ENCODE measurements around the gene ANKRD61. TPM values are rescaled to one million over a fixed set of nuclear protein-coding genes. Genes with fewer than 3 reads are reported as not detected.
A peak's percentile ranks its signal among the peaks of the same experiment; 100 is the strongest.
"Not testable (repeated sequence)": the region's sequence is repeated elsewhere in the genome, so short reads cannot be mapped to it uniquely, and the experiment has no call there.

Gene ANKRD61
- not detected for total RNA-seq
- polyA plus RNA-seq (2013, experiment 1 of 2) = 1.3 TPM
- polyA plus RNA-seq (2013, experiment 2 of 2) = 1.6 TPM
- total RNA-seq = 0 to 0.53 (median 0.08) reads per million in 172 experiments

GRCh38 chr7:6030988-6031387, at the start of gene ANKRD61:
Gene ANKRD61 (plus strand): TSS chr7:6031376. CDS start chr7:6031376, 0 bp downstream.
- no peak for TF ChIP-seq CTCF (IDR thresholded peaks at IDR 0.05)
- DNase-seq (no peak), ATAC-seq (ENCODE audit: poor library complexity) (no peak)
- peaks cover 16% of the 10 kb centered on the region for H3K4me1 ChIP-seq (ENCODE audit: insufficient read depth, low read length)
- peaks cover 83% of the 10 kb centered on the region for H3K36me3 Mint-ChIP-seq (ENCODE audit: low read depth)
- H3K27me3 Mint-ChIP-seq = no peaks in the 10 kb centered on the region
- intact Hi-C loops (cut with DNase I, micrococcal nuclease) = no loop called here
- H3K9me3 Mint-ChIP-seq = no peaks in the 10 kb centered on the region
- H3K27me3 ChIP-seq (ENCODE audit: control insufficient read depth in 1 of 2, insufficient read depth in 2 of 2, low read length in 2 of 2) = no peaks in the 10 kb centered on the region
- peak within 1 kb of the TSS; percentile 38 for H3K27ac Mint-ChIP-seq
- H3K4me1 Mint-ChIP-seq (ENCODE audit: low read depth) = peaks cover 22% of the 10 kb centered on the region
- CTCF ChIA-PET = no interaction called here
- H3K27ac ChIP-seq (ENCODE audit: low read depth in 1 of 2, low read length in 2 of 2) = no peak within 1 kb of the TSS
- H3K4me3 Mint-ChIP-seq = no peak within 1 kb of the TSS
- POLR2A ChIA-PET = no interaction called here
- H3K9me3 ChIP-seq (ENCODE audit: control insufficient read depth in 1 of 2, insufficient read depth in 1 of 2, low read length in 2 of 2) = no peaks in the 10 kb centered on the region
- peaks cover 52% of the 10 kb centered on the region for H3K36me3 ChIP-seq (ENCODE audit: insufficient read depth, low read length)
- H3K4me3 ChIP-seq (ENCODE audit: low read length) = no peak within 1 kb of the TSS

DNA sequence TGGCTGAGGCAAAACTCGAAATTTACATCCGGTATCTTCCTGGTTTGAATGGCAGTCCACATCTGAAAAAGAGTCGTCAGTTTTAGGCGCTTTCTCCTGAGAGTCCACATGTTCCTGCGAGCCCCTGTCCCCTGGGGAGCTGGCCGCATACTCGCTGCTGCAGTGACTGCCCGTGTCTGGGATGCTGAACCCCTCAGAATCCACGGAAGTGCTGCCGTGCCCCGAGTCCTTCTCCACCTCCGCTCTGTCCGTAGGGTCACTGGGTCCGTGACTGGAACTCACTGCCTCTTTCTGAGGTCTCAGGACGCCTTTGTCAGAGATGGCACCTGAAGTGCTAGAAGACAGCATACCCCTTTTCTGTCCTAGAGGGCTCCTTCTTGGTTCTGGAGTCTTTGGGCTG, 44.1 kb upstream of the ANKRD61 start:
- H3K4me1 ChIP-seq (ENCODE audit: insufficient read depth, low read length); H3K4me1 Mint-ChIP-seq (ENCODE audit: low read depth); POLR2A ChIA-PET; H3K4me3 ChIP-seq (ENCODE audit: low read length); H3K9me3 ChIP-seq (ENCODE audit: control insufficient read depth in 1 of 2, insufficient read depth in 1 of 2, low read length in 2 of 2); H3K4me3 Mint-ChIP-seq; H3K9me3 Mint-ChIP-seq; H3K27ac ChIP-seq (ENCODE audit: low read depth in 1 of 2, low read length in 2 of 2); DNase-seq; CTCF ChIA-PET; ATAC-seq (ENCODE audit: poor library complexity); H3K27me3 Mint-ChIP-seq; H3K27me3 ChIP-seq (ENCODE audit: control insufficient read depth in 1 of 2, insufficient read depth in 2 of 2, low read length in 2 of 2); H3K27ac Mint-ChIP-seq; intact Hi-C loops (cut with DNase I, micrococcal nuclease): not testable (repeated sequence)
- peaks cover 37% of the 10 kb centered on the region for H3K36me3 ChIP-seq (ENCODE audit: insufficient read depth, low read length)
- peaks cover 59% of the 10 kb centered on the region for H3K36me3 Mint-ChIP-seq (ENCODE audit: low read depth)

GRCh38 chr7:5997210-5997808, 33.9 kb upstream of the ANKRD61 start:
- Mint-ChIP-seq H3K9me3 (no peaks in the 10 kb centered on the region), H3K27ac (no peak overlapping the region), H3K36me3 (ENCODE audit: low read depth) (peaks cover 70% of the 10 kb centered on the region), H3K4me3 (no peak overlapping the region), H3K4me1 (ENCODE audit: low read depth) (no peaks in the 10 kb centered on the region), H3K27me3 (no peaks in the 10 kb centered on the region)
- CTCF ChIA-PET = interaction anchor here (0.6 to 2.8 kb wide), 21 partner anchors 12 to 593 kb away, joined by 3 to 14 read pairs (median 3); partner anchors contain the start of genes AIMP2 and PMS2
- intact Hi-C loops (cut with DNase I, micrococcal nuclease) = loop anchor here (1.0 to 10.0 kb wide), 4 partner anchors 143 to 437 kb away; no protein-coding TSS in a partner anchor
- H3K27me3 ChIP-seq (ENCODE audit: control insufficient read depth in 1 of 2, insufficient read depth in 2 of 2, low read length in 2 of 2) = no peaks in the 10 kb centered on the region
- no peak overlapping the region for H3K4me3 ChIP-seq (ENCODE audit: low read length)
- no peaks in the 10 kb centered on the region for H3K4me1 ChIP-seq (ENCODE audit: insufficient read depth, low read length)
- ATAC-seq (ENCODE audit: poor library complexity) = peak; percentile 74
- TF ChIP-seq CTCF (IDR thresholded peaks at IDR 0.05) = peak; percentile 80
- DNase-seq = peak; percentile 26 to 80 (median 40)
- H3K36me3 ChIP-seq (ENCODE audit: insufficient read depth, low read length) = peaks cover 55% of the 10 kb centered on the region
- POLR2A ChIA-PET = interaction anchor here (0.6 to 1.9 kb wide), 8 partner anchors 10 to 451 kb away, joined by 3 to 7 read pairs (median 3); partner anchors contain the start of genes AIMP2, DAGLB and PMS2
- no peak overlapping the region for H3K27ac ChIP-seq (ENCODE audit: low read depth in 1 of 2, low read length in 2 of 2)
- H3K9me3 ChIP-seq (ENCODE audit: control insufficient read depth in 1 of 2, insufficient read depth in 1 of 2, low read length in 2 of 2) = no peaks in the 10 kb centered on the region

Measured in CD4-positive, alpha-beta T cell (primary cell).